H9 (cell line): ENCODE results near the gene ACSF3. TPM values are rescaled to one million over a fixed set of nuclear protein-coding genes. Genes with fewer than 3 reads are reported as not detected.

ENCODE experiments used
- DNase-seq: peaks from one replicate; pipeline ENCODE4 v3.0.0-alpha.2; 2017
- H2AFZ ChIP-seq: one replicate; pipeline ENCODE4 v1.6.1; 2013; ENCODE audit warnings: mild to moderate bottlenecking, low read length, control low read depth, moderate library complexity
- H2AK5ac ChIP-seq: 2 replicates; pipeline ENCODE4 v1.6.1; 2013; ENCODE audit warnings: low read length, control low read depth, mixed read lengths; ENCODE audit not compliant: insufficient read length
- H2BK120ac ChIP-seq: one replicate; pipeline ENCODE4 v1.6.1; 2013; ENCODE audit warnings: low read depth, mild to moderate bottlenecking, low read length, control low read depth, inconsistent platforms; ENCODE audit not compliant: poor library complexity, severe bottlenecking
- H2BK12ac ChIP-seq: 2 replicates; pipeline ENCODE4 v1.6.1; 2013; ENCODE audit warnings: low read length, control low read depth, mixed read lengths, low read depth; ENCODE audit not compliant: insufficient read length
- H2BK15ac ChIP-seq: 2 replicates; pipeline ENCODE4 v1.6.1; 2013; ENCODE audit warnings: low read depth, low read length, control low read depth
- H2BK20ac ChIP-seq: one replicate; pipeline ENCODE4 v1.6.1; 2013; ENCODE audit warnings: low read depth, mild to moderate bottlenecking, low read length, control low read depth, inconsistent platforms; ENCODE audit not compliant: poor library complexity, severe bottlenecking
- H2BK5ac ChIP-seq: 2 replicates; pipeline ENCODE4 v1.6.1; 2013; ENCODE audit warnings: low read length, control low read depth, mixed read lengths; ENCODE audit not compliant: insufficient read length
- H3K14ac ChIP-seq: 2 replicates; pipeline ENCODE4 v1.6.1; 2013; ENCODE audit warnings: low read length, control low read depth; ENCODE audit not compliant: insufficient read depth
- H3K18ac ChIP-seq: 2 replicates; pipeline ENCODE4 v1.6.1; 2013; ENCODE audit warnings: low read depth, mild to moderate bottlenecking, mixed read lengths, low read length, control low read depth; ENCODE audit not compliant: insufficient read length
- H3K23ac ChIP-seq: 2 replicates; pipeline ENCODE4 v1.6.1; 2013; ENCODE audit warnings: low read length, control low read depth, mixed read lengths, low read depth; ENCODE audit not compliant: insufficient read length
- H3K23me2 ChIP-seq: 2 replicates; pipeline ENCODE4 v1.6.1; 2013; ENCODE audit warnings: low read depth, mild to moderate bottlenecking, mixed read lengths, low read length, control low read depth; ENCODE audit not compliant: insufficient read length, poor library complexity, severe bottlenecking
- H3K27ac ChIP-seq: 2 replicates; pipeline ENCODE4 v1.5.1; 2013; ENCODE audit warnings: low read length, control low read depth, mixed read lengths, low read depth; ENCODE audit not compliant: insufficient read length
- H3K27me3 ChIP-seq: 2 replicates; pipeline ENCODE4 v1.6.1; 2013; ENCODE audit warnings: low read length, control low read depth, inconsistent platforms; ENCODE audit not compliant: insufficient read depth
- H3K4ac ChIP-seq: 2 replicates; pipeline ENCODE4 v1.6.1; 2013; ENCODE audit warnings: low read depth, mild to moderate bottlenecking, control low read depth, inconsistent platforms, low read length, moderate library complexity
- H3K4me1 ChIP-seq: 2 replicates; pipeline ENCODE4 v1.6.1; 2013; ENCODE audit warnings: low read length, control low read depth, inconsistent platforms; ENCODE audit not compliant: insufficient read depth
- H3K4me2 ChIP-seq: 2 replicates; pipeline ENCODE4 v1.6.1; 2013; ENCODE audit warnings: low read length, control low read depth, mixed read lengths; ENCODE audit not compliant: insufficient read length, insufficient read depth
- H3K56ac ChIP-seq: 2 replicates; pipeline ENCODE4 v1.6.1; 2013; ENCODE audit warnings: low read depth, mild to moderate bottlenecking, mixed read lengths, low read length, control low read depth; ENCODE audit not compliant: insufficient read length
- H3K79me1 ChIP-seq: 2 replicates; pipeline ENCODE4 v1.6.1; 2013; ENCODE audit warnings: low read depth, mild to moderate bottlenecking, moderate library complexity, low read length, control low read depth, inconsistent platforms; ENCODE audit not compliant: insufficient read depth, poor library complexity, severe bottlenecking
- H3K79me2 ChIP-seq: 2 replicates; pipeline ENCODE4 v1.6.1; 2013; ENCODE audit warnings: low read length, control low read depth, inconsistent platforms; ENCODE audit not compliant: insufficient read depth
- H3K9ac ChIP-seq: 2 replicates; pipeline ENCODE4 v1.6.1; 2013; ENCODE audit warnings: low read length, control low read depth, mixed read lengths; ENCODE audit not compliant: insufficient read length; ENCODE audit errors: extremely low read depth
- H3K9me3 ChIP-seq: one replicate; pipeline ENCODE4 v1.6.1; 2013; ENCODE audit warnings: low read depth, low read length, inconsistent platforms; ENCODE audit not compliant: control insufficient read depth
- H3T11ph ChIP-seq: one replicate; pipeline ENCODE4 v1.6.1; 2013; ENCODE audit warnings: mild to moderate bottlenecking, low read length, control low read depth, inconsistent platforms
- H4K20me1 ChIP-seq: one replicate; pipeline ENCODE4 v1.6.1; 2013; ENCODE audit not compliant: control insufficient read depth, insufficient read length, insufficient read depth
- H4K5ac ChIP-seq: 2 replicates; pipeline ENCODE4 v1.6.1; 2013; ENCODE audit warnings: low read depth, mild to moderate bottlenecking, mixed read lengths, low read length, control low read depth; ENCODE audit not compliant: insufficient read length
- H4K8ac ChIP-seq: replicated peaks from 2 replicates; pipeline ENCODE4 v1.6.1; 2013; ENCODE audit warnings: low read length, control low read depth, mixed read lengths, low read depth; ENCODE audit not compliant: insufficient read length
- H4K91ac ChIP-seq: 2 replicates; pipeline ENCODE4 v1.6.1; 2013; ENCODE audit warnings: low read depth, mild to moderate bottlenecking, moderate library complexity, mixed read lengths, low read length, control low read depth; ENCODE audit not compliant: insufficient read length
- H3K27ac Mint-ChIP-seq, 3 experiments: 2 replicates in 2 of 3; 3 replicates in 1 of 3; pipeline ENCODE4 v1.8.0; 2020 to 2021; ENCODE audit warnings: mixed read lengths in 3 of 3, mild to moderate bottlenecking in 1 of 3, moderate library complexity in 1 of 3
- H3K27me3 Mint-ChIP-seq: 2 replicates; pipeline ENCODE4 v1.8.0; 2021; ENCODE audit warnings: low read depth, mild to moderate bottlenecking, moderate library complexity, mixed read lengths
- H3K36me3 Mint-ChIP-seq, 3 experiments: 2 replicates in 2 of 3; 3 replicates in 1 of 3; pipeline ENCODE4 v1.8.0; 2020 to 2021; ENCODE audit warnings: low read depth in 3 of 3, mixed read lengths in 3 of 3; ENCODE audit not compliant: insufficient read depth in 1 of 3
- H3K4me1 Mint-ChIP-seq, 2 experiments: 2 replicates each; pipeline ENCODE4 v1.8.0; 2020; ENCODE audit warnings: mixed read lengths in 2 of 2
- H3K4me3 Mint-ChIP-seq, 2 experiments: 2 replicates in 1 of 2; 3 replicates in 1 of 2; pipeline ENCODE4 v1.8.0; 2020 to 2021; ENCODE audit warnings: mild to moderate bottlenecking in 2 of 2, mixed read lengths in 2 of 2, moderate library complexity in 1 of 2
- H3K9me3 Mint-ChIP-seq, 2 experiments: 2 replicates in 1 of 2; 3 replicates in 1 of 2; pipeline ENCODE4 v1.8.0; 2020; ENCODE audit warnings: mild to moderate bottlenecking in 2 of 2, mixed read lengths in 2 of 2, moderate library complexity in 1 of 2
- WGBS: extraction: QIAGEN DNeasy Blood & Tissue Kit; methylation state at CpG from one replicate; pipeline ENCODE4 v1.1.7; 2013; ENCODE audit warnings: missing lambda C conversion rate, low lambda C conversion rate, mixed read lengths; ENCODE audit not compliant: insufficient read length; ENCODE audit errors: extremely low coverage; 5-methylcytosine and 5-hydroxymethylcytosine counted together
- total RNA-seq: library from RNA; stranded (reverse); gene quantifications from 2 replicates; pipeline ENCODE4 v1.2.1, GENCODE V29; 2021
- TF ChIP-seq, protein P1 (sequence below): fragments of 200-600 bp; sonication (generic); conservative IDR thresholded peaks from 3 replicates; pipeline ENCODE4 v1.8.0; 2021; ENCODE audit warnings: antibody characterized with exemption, mild to moderate bottlenecking

Gene ACSF3
- total RNA-seq, 1 experiment from 2014 or later: 31.3 TPM

DNA sequence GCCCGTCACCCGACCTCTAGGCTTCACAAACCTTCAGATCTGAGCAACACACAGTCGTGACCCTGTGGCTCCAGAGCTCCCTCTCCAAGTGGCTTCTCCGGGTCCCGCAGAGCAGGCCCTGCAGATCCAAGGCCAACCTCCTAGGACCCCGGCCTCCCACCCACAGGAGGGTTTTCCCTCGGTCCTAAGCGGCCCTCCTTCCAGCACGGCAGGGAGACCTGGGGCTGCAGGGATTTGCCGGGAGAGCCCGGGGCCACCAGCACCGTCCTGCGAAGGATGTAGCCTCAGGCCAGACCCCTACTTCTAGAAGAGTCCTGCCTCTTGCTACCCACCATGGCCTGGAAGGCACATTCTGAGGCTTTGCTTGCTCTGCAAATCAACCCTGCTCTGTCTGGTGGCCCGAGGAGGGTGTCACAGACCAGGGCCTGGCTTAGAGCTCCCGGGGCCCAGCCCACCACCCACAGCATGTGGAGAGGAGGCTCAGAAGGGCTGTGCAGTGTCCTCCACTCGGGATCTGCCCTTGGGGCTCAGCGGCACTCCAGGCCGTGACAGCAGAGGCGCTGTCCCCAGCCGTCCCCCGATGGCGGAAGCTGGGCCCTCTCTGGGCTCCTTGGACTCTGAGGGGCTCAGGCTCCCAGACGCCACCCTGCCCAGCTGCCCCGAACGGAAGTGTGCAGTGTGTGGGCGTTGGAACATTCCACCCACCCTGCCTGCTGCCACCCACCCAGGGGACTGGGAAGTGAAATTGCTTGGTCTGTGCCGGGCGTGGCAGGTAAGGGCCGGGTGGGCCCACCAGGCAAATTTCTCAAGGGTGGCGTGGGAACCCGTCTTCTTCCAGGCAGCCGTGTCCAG, 28.8 kb upstream of the ACSF3 start:
- H3K4ac ChIP-seq: no peak overlapping the region
- H3K56ac ChIP-seq: no peak overlapping the region
- no peaks in the 10 kb centered on the region for H3K79me1 ChIP-seq
- H3K14ac ChIP-seq: no peak overlapping the region; the same call in 1 of the 2 replicates
- no peaks in the 10 kb centered on the region for H3K23me2 ChIP-seq
- TF ChIP-seq, protein P1, sequence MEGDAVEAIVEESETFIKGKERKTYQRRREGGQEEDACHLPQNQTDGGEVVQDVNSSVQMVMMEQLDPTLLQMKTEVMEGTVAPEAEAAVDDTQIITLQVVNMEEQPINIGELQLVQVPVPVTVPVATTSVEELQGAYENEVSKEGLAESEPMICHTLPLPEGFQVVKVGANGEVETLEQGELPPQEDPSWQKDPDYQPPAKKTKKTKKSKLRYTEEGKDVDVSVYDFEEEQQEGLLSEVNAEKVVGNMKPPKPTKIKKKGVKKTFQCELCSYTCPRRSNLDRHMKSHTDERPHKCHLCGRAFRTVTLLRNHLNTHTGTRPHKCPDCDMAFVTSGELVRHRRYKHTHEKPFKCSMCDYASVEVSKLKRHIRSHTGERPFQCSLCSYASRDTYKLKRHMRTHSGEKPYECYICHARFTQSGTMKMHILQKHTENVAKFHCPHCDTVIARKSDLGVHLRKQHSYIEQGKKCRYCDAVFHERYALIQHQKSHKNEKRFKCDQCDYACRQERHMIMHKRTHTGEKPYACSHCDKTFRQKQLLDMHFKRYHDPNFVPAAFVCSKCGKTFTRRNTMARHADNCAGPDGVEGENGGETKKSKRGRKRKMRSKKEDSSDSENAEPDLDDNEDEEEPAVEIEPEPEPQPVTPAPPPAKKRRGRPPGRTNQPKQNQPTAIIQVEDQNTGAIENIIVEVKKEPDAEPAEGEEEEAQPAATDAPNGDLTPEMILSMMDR: no peak
- no peaks in the 10 kb centered on the region for H3K79me2 ChIP-seq
- Mint-ChIP-seq H3K27ac (no peak overlapping the region), H3K4me1 (peaks cover 0 to 5% of the 10 kb centered on the region in 2 experiments; a peak in 1 of 4 replicates), H3K36me3 (no peaks in the 10 kb centered on the region), H3K27me3 (peaks cover 3% of the 10 kb centered on the region), H3K9me3 (no peaks in the 10 kb centered on the region), H3K4me3 (no peak overlapping the region)
- H3K18ac ChIP-seq: no peak overlapping the region
- no CpG with 5 or more reads among the region's 32 CpGs for WGBS
- H2AK5ac ChIP-seq: no peak overlapping the region
- no peak overlapping the region for H2BK5ac ChIP-seq
- H2BK12ac ChIP-seq: no peak overlapping the region
- H2BK120ac ChIP-seq: no peak overlapping the region
- no peaks in the 10 kb centered on the region for H3K27me3 ChIP-seq
- H3K9ac ChIP-seq: no peak overlapping the region
- no peak overlapping the region for H4K91ac ChIP-seq
- no peaks in the 10 kb centered on the region for H4K20me1 ChIP-seq
- H2AFZ ChIP-seq: no peak overlapping the region
- no peak overlapping the region for H4K8ac ChIP-seq
- no peak overlapping the region for H4K5ac ChIP-seq
- no peak overlapping the region for H3T11ph ChIP-seq
- H2BK20ac ChIP-seq: no peak overlapping the region
- H3K4me2 ChIP-seq: no peak overlapping the region
- H3K4me1 ChIP-seq: no peaks in the 10 kb centered on the region
- no peak overlapping the region for H3K27ac ChIP-seq
- H3K23ac ChIP-seq: no peak overlapping the region
- no peak for DNase-seq
- H2BK15ac ChIP-seq: no peak overlapping the region
- H3K9me3 ChIP-seq: no peaks in the 10 kb centered on the region
